Medulla oblongata (tissue), 1 donor: Measurements from ENCODE around the gene FAM199X.
"Not testable (repeated sequence)": the region's sequence is repeated elsewhere in the genome, so short reads cannot be mapped to it uniquely, and the experiment has no call there.

Source experiments
- DNase-seq: peaks from one replicate; pipeline ENCODE4 v3.0.0-alpha.2; 2015; ENCODE audit errors: extremely low spot score

The FAM199X gene

GRCh38 chrX:104189837-104190236 lies 23.6 kb downstream of the FAM199X start:
- DNase-seq: no peak

GRCh38 chrX:104193485-104193884 lies 27.2 kb downstream of the FAM199X start:
- DNase-seq: no peak

- DNase-seq: no peak
Measured at GRCh38 chrX:104195013-104195412, 28.8 kb downstream of the FAM199X start.

DNA sequence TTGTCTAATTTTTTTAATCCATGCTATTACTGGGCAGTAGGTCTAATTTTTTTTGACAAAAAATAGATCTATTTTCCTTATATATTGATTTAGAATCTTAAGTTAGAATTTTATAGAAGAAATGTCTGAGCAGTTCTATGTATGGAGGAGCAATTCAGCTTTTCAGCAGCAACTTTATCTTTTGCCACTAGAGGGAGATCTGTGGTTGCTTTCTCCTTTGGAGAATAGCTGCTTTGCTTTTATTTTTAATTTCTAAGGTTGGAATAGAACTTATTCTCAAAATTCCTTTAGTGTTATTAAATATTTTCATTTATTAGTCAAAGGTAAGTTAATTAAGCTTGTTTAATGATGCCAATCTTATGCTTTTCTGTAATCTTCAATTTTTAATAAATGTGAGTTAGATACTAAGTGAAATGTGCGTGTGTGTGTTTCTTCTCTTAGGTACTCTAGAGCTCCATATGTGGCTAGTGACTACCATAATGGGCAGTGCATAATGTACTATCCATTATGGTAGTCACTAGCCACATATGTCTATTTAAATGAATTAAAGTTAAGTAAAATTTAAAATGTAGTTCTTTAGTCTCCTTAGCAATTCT lies 29.3 kb downstream of the FAM199X start:
- DNase-seq: peak; percentile 40

DNA sequence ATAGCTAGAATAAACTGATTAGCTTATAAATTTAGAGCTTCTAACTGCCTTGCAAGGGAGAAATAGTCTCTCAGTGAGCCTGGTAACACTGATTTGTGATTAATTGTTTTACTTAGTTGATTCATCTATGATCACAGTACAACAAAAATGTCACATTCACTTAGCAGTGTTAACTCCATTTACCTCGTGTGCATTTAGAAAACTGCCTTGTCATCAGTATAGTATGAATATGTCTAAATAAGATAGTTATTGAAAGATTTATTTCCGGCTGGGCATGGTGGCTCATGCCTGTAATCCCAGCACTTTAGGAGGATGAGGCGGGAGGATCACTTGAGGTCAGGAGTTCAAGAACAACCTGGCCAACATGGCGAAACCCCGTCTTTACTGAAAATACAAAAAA lies 39.3 kb downstream of the FAM199X start:
- no peak for DNase-seq

- DNase-seq: no peak
Measured at GRCh38 chrX:104211187-104211586, 44.9 kb downstream of the FAM199X start.

GRCh38 chrX:104230060-104230459 lies 63.8 kb downstream of the FAM199X start:
- DNase-seq: not testable (repeated sequence)
